HepG2 (cell line): ENCODE measurements around the gene DNM3.

ENCODE experiments used
- EZH2 ChIP-seq: conservative IDR thresholded peaks from 2 replicates; pipeline ENCODE4 v1.6.1; 2012; ENCODE audit warnings: mild to moderate bottlenecking, low read depth, low read length, moderate library complexity
- FOXM1 ChIP-seq: sonication (generic); formaldehyde crosslinking; IDR thresholded peaks from 2 replicates; pipeline ENCODE4 v1.5.0; 2020; ENCODE audit warnings: missing genetic modification reagents
- JUNB ChIP-seq: sonication (generic); formaldehyde crosslinking; IDR thresholded peaks from 2 replicates; pipeline ENCODE4 v1.8.0; 2022; ENCODE audit warnings: missing genetic modification reagents, mild to moderate bottlenecking, borderline replicate concordance
- KAT7 ChIP-seq: IDR thresholded peaks from 2 replicates; pipeline ENCODE4 v1.6.1; 2018; ENCODE audit warnings: borderline replicate concordance, missing compliant biosample characterization
- TBX3 ChIP-seq: fragments of 450-650 bp; IDR thresholded peaks from 2 replicates; pipeline ENCODE4 v1.6.1; 2017; ENCODE audit warnings: antibody characterized with exemption, mild to moderate bottlenecking, inconsistent platforms, borderline replicate concordance
- UBTF ChIP-seq: sonication (generic); formaldehyde crosslinking; IDR thresholded peaks from 2 replicates; pipeline ENCODE4 v1.4.0; 2020; ENCODE audit warnings: mild to moderate bottlenecking, missing genetic modification reagents
- ZBTB1 ChIP-seq: sonication (generic); formaldehyde crosslinking; IDR thresholded peaks from 2 replicates; pipeline ENCODE4 v1.4.0; 2020; ENCODE audit warnings: missing genetic modification reagents, borderline replicate concordance
- ZFP41 ChIP-seq: sonication (generic); formaldehyde crosslinking; IDR thresholded peaks from 2 replicates; pipeline ENCODE4 v1.4.0; 2020; ENCODE audit warnings: mild to moderate bottlenecking, missing genetic modification reagents, borderline replicate concordance
- ZNF333 ChIP-seq: sonication (generic); formaldehyde crosslinking; IDR thresholded peaks from 2 replicates; pipeline ENCODE4 v1.4.0; 2020; ENCODE audit warnings: mild to moderate bottlenecking, missing genetic modification reagents, borderline replicate concordance
- ZNF670 ChIP-seq: sonication (generic); formaldehyde crosslinking; IDR thresholded peaks from 2 replicates; pipeline ENCODE4 v1.8.0; 2022; ENCODE audit warnings: mild to moderate bottlenecking, missing genetic modification reagents, borderline replicate concordance
- TF ChIP-seq, protein P1 (sequence below): sonication (generic); formaldehyde crosslinking; IDR thresholded peaks from 2 replicates; pipeline ENCODE4 v1.5.0; 2020; ENCODE audit warnings: mild to moderate bottlenecking, missing genetic modification reagents, moderate library complexity

- TF ChIP-seq FOXM1 (no peak), ZNF333 (CRISPR knock-in tag) (no peak), KAT7 (CRISPR knock-in tag) (no peak), EZH2 (no peak), ZBTB1 (CRISPR knock-in tag) (no peak), UBTF (no peak), JUNB (no peak), ZNF670 (no peak), TBX3 (no peak), ZFP41 (no peak)
- TF ChIP-seq, protein P1, sequence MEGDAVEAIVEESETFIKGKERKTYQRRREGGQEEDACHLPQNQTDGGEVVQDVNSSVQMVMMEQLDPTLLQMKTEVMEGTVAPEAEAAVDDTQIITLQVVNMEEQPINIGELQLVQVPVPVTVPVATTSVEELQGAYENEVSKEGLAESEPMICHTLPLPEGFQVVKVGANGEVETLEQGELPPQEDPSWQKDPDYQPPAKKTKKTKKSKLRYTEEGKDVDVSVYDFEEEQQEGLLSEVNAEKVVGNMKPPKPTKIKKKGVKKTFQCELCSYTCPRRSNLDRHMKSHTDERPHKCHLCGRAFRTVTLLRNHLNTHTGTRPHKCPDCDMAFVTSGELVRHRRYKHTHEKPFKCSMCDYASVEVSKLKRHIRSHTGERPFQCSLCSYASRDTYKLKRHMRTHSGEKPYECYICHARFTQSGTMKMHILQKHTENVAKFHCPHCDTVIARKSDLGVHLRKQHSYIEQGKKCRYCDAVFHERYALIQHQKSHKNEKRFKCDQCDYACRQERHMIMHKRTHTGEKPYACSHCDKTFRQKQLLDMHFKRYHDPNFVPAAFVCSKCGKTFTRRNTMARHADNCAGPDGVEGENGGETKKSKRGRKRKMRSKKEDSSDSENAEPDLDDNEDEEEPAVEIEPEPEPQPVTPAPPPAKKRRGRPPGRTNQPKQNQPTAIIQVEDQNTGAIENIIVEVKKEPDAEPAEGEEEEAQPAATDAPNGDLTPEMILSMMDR (CRISPR knock-in tag): no peak
These were observed 585.9 kb downstream of the DNM3 start for GRCh38 chr1:172427191-172427590.
